Measurements from ENCODE around the gene SIGLEC12.

The SIGLEC12 gene

GRCh38 chr19:51546650-51547396, 45.2 kb upstream of the SIGLEC12 start:
- no peak for DNase-seq
- no peak overlapping the region for H3K27ac ChIP-seq (ENCODE audit: low read length)
- no peaks in the 10 kb centered on the region for H3K79me2 ChIP-seq (ENCODE audit: low read length)
- no peaks in the 10 kb centered on the region for H4K20me1 ChIP-seq (ENCODE audit: insufficient read depth, low read length)
- H3K4me1 ChIP-seq (ENCODE audit: low read length), result no peaks in the 10 kb centered on the region
- H3K4me3 ChIP-seq (ENCODE audit: low read length), result no peak overlapping the region
- no peaks in the 10 kb centered on the region for H3K27me3 ChIP-seq (replicated peaks; ENCODE audit: insufficient read depth, low read length)
- no peak overlapping the region for H3K9ac ChIP-seq (ENCODE audit: low read length)
- TF ChIP-seq EZH2 (optimal IDR thresholded peaks at IDR 0.05; ENCODE audit: low read depth, low read length) (no peak), EZH2phosphoT487 (IDR thresholded peaks at IDR 0.05; ENCODE audit: low read length) (no peak), CTCF (IDR thresholded peaks at IDR 0.05; ENCODE audit: low read length) (no peak)
- no peaks in the 10 kb centered on the region for H3K36me3 ChIP-seq (replicated peaks; ENCODE audit: insufficient read depth, low read length)
- H2AFZ ChIP-seq (ENCODE audit: low read length), result no peak overlapping the region
- no peaks in the 10 kb centered on the region for H3K9me3 ChIP-seq (replicated peaks; ENCODE audit: insufficient read depth, low read length)
- H3K4me2 ChIP-seq (ENCODE audit: low read depth, low read length), result no peak overlapping the region
- H3F3A ChIP-seq (ENCODE audit: insufficient read depth, low read length), result no peaks in the 10 kb centered on the region
- no peaks in the 10 kb centered on the region for H3K9me2 ChIP-seq (replicated peaks; ENCODE audit: insufficient read depth, low read length)

GRCh38 chr19:51546107-51546649, 44.6 kb upstream of the SIGLEC12 start:
- no peak for DNase-seq
- Histone ChIP-seq H3K27me3 (replicated peaks; ENCODE audit: insufficient read depth, low read length) (no peaks in the 10 kb centered on the region), H3K4me2 (ENCODE audit: low read depth, low read length) (no peak overlapping the region), H3K9ac (ENCODE audit: low read length) (no peak overlapping the region), H3K4me1 (ENCODE audit: low read length) (no peaks in the 10 kb centered on the region), H3K27ac (ENCODE audit: low read length) (no peak overlapping the region), H3K36me3 (replicated peaks; ENCODE audit: insufficient read depth, low read length) (no peaks in the 10 kb centered on the region), H4K20me1 (ENCODE audit: insufficient read depth, low read length) (no peaks in the 10 kb centered on the region), H2AFZ (ENCODE audit: low read length) (no peak overlapping the region), H3F3A (ENCODE audit: insufficient read depth, low read length) (no peaks in the 10 kb centered on the region), H3K9me3 (replicated peaks; ENCODE audit: insufficient read depth, low read length) (no peaks in the 10 kb centered on the region), H3K4me3 (ENCODE audit: low read length) (no peak overlapping the region), H3K9me2 (replicated peaks; ENCODE audit: insufficient read depth, low read length) (no peaks in the 10 kb centered on the region), H3K79me2 (ENCODE audit: low read length) (no peaks in the 10 kb centered on the region)
- TF ChIP-seq CTCF (IDR thresholded peaks at IDR 0.05; ENCODE audit: low read length), result no peak
- TF ChIP-seq EZH2phosphoT487 (IDR thresholded peaks at IDR 0.05; ENCODE audit: low read length), result no peak
- no peak for TF ChIP-seq EZH2 (optimal IDR thresholded peaks at IDR 0.05; ENCODE audit: low read depth, low read length)

GRCh38 chr19:51544038-51544437, 42.4 kb upstream of the SIGLEC12 start:
- no peaks in the 10 kb centered on the region for H4K20me1 ChIP-seq (ENCODE audit: insufficient read depth, low read length)
- DNase-seq, result no peak
- H3K4me2 ChIP-seq (ENCODE audit: low read depth, low read length), result no peak overlapping the region
- no peak overlapping the region for H2AFZ ChIP-seq (ENCODE audit: low read length)
- H3K9me3 ChIP-seq (replicated peaks; ENCODE audit: insufficient read depth, low read length), result no peaks in the 10 kb centered on the region
- H3K4me1 ChIP-seq (ENCODE audit: low read length), result no peaks in the 10 kb centered on the region
- TF ChIP-seq EZH2 (optimal IDR thresholded peaks at IDR 0.05; ENCODE audit: low read depth, low read length) (no peak), CTCF (IDR thresholded peaks at IDR 0.05; ENCODE audit: low read length) (no peak), EZH2phosphoT487 (IDR thresholded peaks at IDR 0.05; ENCODE audit: low read length) (no peak)
- no peaks in the 10 kb centered on the region for H3K27me3 ChIP-seq (replicated peaks; ENCODE audit: insufficient read depth, low read length)
- H3K9me2 ChIP-seq (replicated peaks; ENCODE audit: insufficient read depth, low read length), result no peaks in the 10 kb centered on the region
- no peak overlapping the region for H3K27ac ChIP-seq (ENCODE audit: low read length)
- H3K4me3 ChIP-seq (ENCODE audit: low read length), result no peak overlapping the region
- H3K9ac ChIP-seq (ENCODE audit: low read length), result no peak overlapping the region
- no peaks in the 10 kb centered on the region for H3K36me3 ChIP-seq (replicated peaks; ENCODE audit: insufficient read depth, low read length)
- H3K79me2 ChIP-seq (ENCODE audit: low read length), result no peaks in the 10 kb centered on the region
- H3F3A ChIP-seq (ENCODE audit: insufficient read depth, low read length), result no peaks in the 10 kb centered on the region

Measured in MM.1S (cell line).